Loucy (cell line): Measurements from ENCODE around the gene RAB39A.

Experiments
- H2AFZ ChIP-seq: fragments of 200-600 bp; sonication (generic); 2 replicates; pipeline ENCODE4 v1.6.0; 2016; ENCODE audit warnings: antibody characterized with exemption, mild to moderate bottlenecking, low read length, moderate library complexity
- H3F3A ChIP-seq: fragments of 200-600 bp; 2 replicates; pipeline ENCODE4 v1.6.0; 2016; ENCODE audit warnings: antibody characterized with exemption, low read depth, mild to moderate bottlenecking
- H3K27me3 ChIP-seq: fragments of 200-600 bp; sonication (generic); 2 replicates; pipeline ENCODE4 v1.6.1; 2014; ENCODE audit warnings: low read length, mild to moderate bottlenecking; ENCODE audit not compliant: insufficient read depth, poor library complexity, severe bottlenecking
- H3K36me3 ChIP-seq: fragments of 200-600 bp; sonication (generic); 2 replicates; pipeline ENCODE4 v1.6.1; 2016; ENCODE audit warnings: low read length; ENCODE audit not compliant: insufficient read depth
- H3K4me1 ChIP-seq: fragments of 200-600 bp; sonication (generic); 2 replicates; pipeline ENCODE4 v1.5.1; 2014; ENCODE audit warnings: low read length, mild to moderate bottlenecking; ENCODE audit not compliant: insufficient read depth, poor library complexity, severe bottlenecking
- H3K4me2 ChIP-seq: fragments of 200-600 bp; sonication (generic); 2 replicates; pipeline ENCODE4 v1.6.0; 2014; ENCODE audit warnings: antibody characterized with exemption, low read length, low read depth, mild to moderate bottlenecking; ENCODE audit not compliant: poor library complexity, severe bottlenecking
- H3K4me3 ChIP-seq: fragments of 200-600 bp; sonication (generic); 2 replicates; pipeline ENCODE4 v1.5.1; 2014; ENCODE audit warnings: low read length, mild to moderate bottlenecking, mixed read lengths; ENCODE audit not compliant: poor library complexity, severe bottlenecking
- H3K79me2 ChIP-seq: fragments of 200-600 bp; sonication (generic); 2 replicates; pipeline ENCODE4 v1.6.1; 2014; ENCODE audit warnings: low read length; ENCODE audit not compliant: insufficient read depth
- H3K9ac ChIP-seq: fragments of 200-600 bp; sonication (generic); 2 replicates; pipeline ENCODE4 v1.6.0; 2014; ENCODE audit warnings: mild to moderate bottlenecking, low read depth, low read length, moderate library complexity; ENCODE audit not compliant: poor library complexity, severe bottlenecking
- H3K9me2 ChIP-seq: fragments of 200-600 bp; sonication (generic); replicated peaks from 2 replicates; pipeline ENCODE4 v1.6.1; 2016; ENCODE audit warnings: low read depth, low read length, mixed read lengths
- H3K9me3 ChIP-seq: fragments of 200-600 bp; sonication (generic); 2 replicates; pipeline ENCODE4 v1.6.1; 2014; ENCODE audit warnings: mild to moderate bottlenecking, antibody characterized with exemption, low read length, low read depth; ENCODE audit not compliant: insufficient read depth
- H4K20me1 ChIP-seq: fragments of 200-600 bp; sonication (generic); 2 replicates; pipeline ENCODE4 v1.6.0; 2014; ENCODE audit warnings: antibody characterized with exemption, low read length, mild to moderate bottlenecking; ENCODE audit not compliant: insufficient read depth, poor library complexity, severe bottlenecking
- CTCF ChIP-seq: fragments of 200-600 bp; sonication (generic); conservative IDR thresholded peaks from 2 replicates; pipeline ENCODE4 v1.5.1; 2014; ENCODE audit warnings: mild to moderate bottlenecking, antibody characterized with exemption, low read length
- EZH2phosphoT487 ChIP-seq: fragments of 200-600 bp; IDR thresholded peaks from 2 replicates; pipeline ENCODE4 v1.6.1; 2018; ENCODE audit warnings: antibody characterized with exemption, mild to moderate bottlenecking, moderate library complexity, borderline replicate concordance

RAB39A gene

GRCh38 chr11:107927559-107927958, 689 bp upstream of the RAB39A start:
- no peaks in the 10 kb centered on the region for H3K36me3 ChIP-seq
- H3F3A ChIP-seq: no peaks in the 10 kb centered on the region
- H3K27me3 ChIP-seq: no peaks in the 10 kb centered on the region
- H3K4me3 ChIP-seq: no peak overlapping the region
- H3K9ac ChIP-seq: no peak overlapping the region
- H3K9me2 ChIP-seq: no peaks in the 10 kb centered on the region
- peaks cover 3% of the 10 kb centered on the region; the same call in 1 of the 2 replicates for H3K9me3 ChIP-seq
- no peaks in the 10 kb centered on the region for H4K20me1 ChIP-seq
- H3K79me2 ChIP-seq: no peaks in the 10 kb centered on the region
- H2AFZ ChIP-seq: no peak overlapping the region
- no peaks in the 10 kb centered on the region for H3K4me1 ChIP-seq
- H3K4me2 ChIP-seq: no peak overlapping the region
- TF ChIP-seq EZH2phosphoT487 (no peak), CTCF (no peak)

- no peak overlapping the region for H2AFZ ChIP-seq
- H4K20me1 ChIP-seq: no peaks in the 10 kb centered on the region
- no peak overlapping the region for H3K9ac ChIP-seq
- no peaks in the 10 kb centered on the region for H3F3A ChIP-seq
- no peak overlapping the region for H3K4me2 ChIP-seq
- H3K4me1 ChIP-seq: no peaks in the 10 kb centered on the region
- TF ChIP-seq CTCF (no peak), EZH2phosphoT487 (no peak)
- H3K4me3 ChIP-seq: no peak overlapping the region
- no peaks in the 10 kb centered on the region for H3K36me3 ChIP-seq
- no peaks in the 10 kb centered on the region for H3K79me2 ChIP-seq
- H3K9me2 ChIP-seq: no peaks in the 10 kb centered on the region
- no peaks in the 10 kb centered on the region; the same call in 1 of the 2 replicates for H3K9me3 ChIP-seq
- H3K27me3 ChIP-seq: no peaks in the 10 kb centered on the region
Measured at GRCh38 chr11:107928767-107929507, 689 bp downstream of the RAB39A start.

- no peak for TF ChIP-seq EZH2phosphoT487
- TF ChIP-seq CTCF: no peak
- Histone ChIP-seq H3K36me3 (no peaks in the 10 kb centered on the region), H3K9ac (no peak overlapping the region), H3K9me3 (no peaks in the 10 kb centered on the region; the same call in 1 of the 2 replicates), H3K4me3 (no peak overlapping the region), H4K20me1 (no peaks in the 10 kb centered on the region), H3K4me2 (no peak overlapping the region), H3K9me2 (no peaks in the 10 kb centered on the region), H3F3A (no peaks in the 10 kb centered on the region), H3K79me2 (no peaks in the 10 kb centered on the region), H3K4me1 (no peaks in the 10 kb centered on the region), H2AFZ (no peak overlapping the region), H3K27me3 (no peaks in the 10 kb centered on the region)
Measured at GRCh38 chr11:107929611-107930200, 1.5 kb downstream of the RAB39A start.
